ENCODE data around the gene GTF3C4. TPM values are rescaled to one million over a fixed set of nuclear protein-coding genes. Genes with fewer than 3 reads are reported as not detected.
"Not testable (repeated sequence)": the region's sequence is repeated elsewhere in the genome, so short reads cannot be mapped to it uniquely, and the experiment has no call there.

GTF3C4 gene
- total and polyA plus RNA-seq, 12 donors, result 1.9 to 18.5 (median 11.6) TPM

DNA sequence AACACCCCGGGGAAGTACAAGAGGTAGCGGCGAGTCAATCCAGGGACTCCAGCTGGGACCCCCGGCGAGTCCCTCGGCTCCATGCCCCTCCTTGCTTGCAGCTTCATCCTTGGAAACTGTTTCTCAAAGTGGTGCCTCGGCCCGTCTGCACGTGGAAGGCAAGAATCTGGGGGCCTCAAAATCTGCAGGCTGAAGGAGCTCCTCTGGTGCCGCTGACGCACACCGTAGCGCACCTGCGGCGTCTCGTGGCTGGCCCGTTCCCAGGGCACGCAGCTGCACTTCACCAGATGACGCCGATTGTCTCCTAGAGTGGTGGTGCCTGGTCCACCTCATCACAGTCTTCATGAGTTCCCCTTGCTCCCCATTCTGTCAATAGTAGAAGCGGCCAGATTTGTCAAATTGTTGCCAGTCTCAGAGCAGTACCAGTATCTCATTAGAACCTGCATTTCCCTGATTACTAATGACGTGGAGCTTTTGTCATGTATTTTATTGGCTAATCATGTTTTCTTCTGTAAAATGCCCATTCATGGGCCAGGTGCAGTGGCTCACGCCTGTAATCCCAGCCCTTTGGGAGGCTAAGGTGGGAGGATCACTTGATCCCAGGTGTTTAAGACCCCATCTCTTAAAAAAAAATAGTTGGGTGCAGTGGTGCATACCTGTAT is 38.6 kb downstream of the GTF3C4 start:
- TF ChIP-seq, protein P1, sequence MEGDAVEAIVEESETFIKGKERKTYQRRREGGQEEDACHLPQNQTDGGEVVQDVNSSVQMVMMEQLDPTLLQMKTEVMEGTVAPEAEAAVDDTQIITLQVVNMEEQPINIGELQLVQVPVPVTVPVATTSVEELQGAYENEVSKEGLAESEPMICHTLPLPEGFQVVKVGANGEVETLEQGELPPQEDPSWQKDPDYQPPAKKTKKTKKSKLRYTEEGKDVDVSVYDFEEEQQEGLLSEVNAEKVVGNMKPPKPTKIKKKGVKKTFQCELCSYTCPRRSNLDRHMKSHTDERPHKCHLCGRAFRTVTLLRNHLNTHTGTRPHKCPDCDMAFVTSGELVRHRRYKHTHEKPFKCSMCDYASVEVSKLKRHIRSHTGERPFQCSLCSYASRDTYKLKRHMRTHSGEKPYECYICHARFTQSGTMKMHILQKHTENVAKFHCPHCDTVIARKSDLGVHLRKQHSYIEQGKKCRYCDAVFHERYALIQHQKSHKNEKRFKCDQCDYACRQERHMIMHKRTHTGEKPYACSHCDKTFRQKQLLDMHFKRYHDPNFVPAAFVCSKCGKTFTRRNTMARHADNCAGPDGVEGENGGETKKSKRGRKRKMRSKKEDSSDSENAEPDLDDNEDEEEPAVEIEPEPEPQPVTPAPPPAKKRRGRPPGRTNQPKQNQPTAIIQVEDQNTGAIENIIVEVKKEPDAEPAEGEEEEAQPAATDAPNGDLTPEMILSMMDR (IDR thresholded peaks at IDR 0.05), result no peak
- TF ChIP-seq POLR2A (IDR thresholded peaks at IDR 0.05), result no peak
- no peak overlapping the region for H3K4me3 ChIP-seq
- no peaks in the 10 kb centered on the region for H3K9me3 ChIP-seq (replicated peaks in 1 of 3)
- H3K4me1 ChIP-seq (replicated peaks in 1 of 2), result no peaks in the 10 kb centered on the region
- no peaks in the 10 kb centered on the region for H3K36me3 ChIP-seq (replicated peaks in 1 of 2)
- H3K27me3 ChIP-seq, result no peaks in the 10 kb centered on the region
- no peak overlapping the region for H3K27ac ChIP-seq
- intact Hi-C loops (cut with DNase I), result no loop called here
- DNase-seq, result no peak
- 77 to 88% (median 86%) methylated on average over 18 to 23 of the region's 23 CpGs for WGBS, 4 donors

DNA sequence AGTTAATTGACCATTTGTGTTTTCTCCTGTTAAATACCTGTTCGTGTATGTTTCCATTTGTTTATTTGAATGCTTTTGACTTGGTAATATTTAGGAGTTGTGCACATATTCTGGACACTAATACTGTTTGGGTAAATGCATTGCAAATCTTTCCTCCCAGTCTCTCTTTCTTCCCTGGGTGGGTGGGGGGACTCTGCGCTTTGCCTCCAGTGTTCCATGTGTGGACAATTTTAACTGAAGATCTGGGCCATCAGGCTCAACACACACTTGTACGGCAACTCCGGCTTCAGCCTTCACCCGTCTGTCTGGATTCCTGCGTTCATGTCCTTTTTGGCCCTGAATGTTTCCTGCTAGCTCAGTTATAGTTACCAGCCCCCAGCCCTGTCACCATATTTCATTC is 40.1 kb downstream of the GTF3C4 start:
- intact Hi-C loops (cut with DNase I), result no loop called here
- H3K4me3 ChIP-seq, result no peak overlapping the region
- no peak overlapping the region for H3K27ac ChIP-seq
- DNase-seq, result no peak
- H3K27me3 ChIP-seq, result no peaks in the 10 kb centered on the region
- no peaks in the 10 kb centered on the region for H3K9me3 ChIP-seq (replicated peaks in 1 of 3)
- no peaks in the 10 kb centered on the region for H3K36me3 ChIP-seq (replicated peaks in 1 of 2)
- WGBS, 4 donors, result 67 to 80% (median 73%) methylated on average over 6 of the region's 6 CpGs
- no peaks in the 10 kb centered on the region for H3K4me1 ChIP-seq (replicated peaks in 1 of 2)
- TF ChIP-seq, protein P1 (IDR thresholded peaks at IDR 0.05), result no peak
- no peak for TF ChIP-seq POLR2A (IDR thresholded peaks at IDR 0.05)

DNA sequence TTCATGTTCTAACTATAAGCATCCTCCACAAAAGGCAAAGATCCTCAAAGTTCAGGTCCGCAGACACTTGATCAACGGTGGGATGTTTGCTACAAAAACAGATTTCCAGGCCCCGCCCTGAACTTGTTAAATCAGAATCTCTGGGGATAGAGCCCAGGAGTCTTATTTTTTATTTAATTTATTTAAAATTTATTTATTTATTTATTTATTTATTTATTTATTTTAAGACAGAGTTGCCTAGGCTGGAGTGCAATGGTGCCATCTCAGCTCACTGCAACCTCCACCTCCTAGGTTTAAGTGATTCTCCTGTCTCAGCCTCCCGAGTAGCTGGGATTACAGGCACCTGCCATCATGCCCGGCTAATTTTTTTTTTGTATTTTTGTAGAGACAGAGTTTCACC is 40.9 kb downstream of the GTF3C4 start:
- H3K9me3 ChIP-seq (replicated peaks in 1 of 3); H3K36me3 ChIP-seq (replicated peaks in 1 of 2); H3K4me3 ChIP-seq; H3K4me1 ChIP-seq (replicated peaks in 1 of 2); H3K27ac ChIP-seq; H3K27me3 ChIP-seq; intact Hi-C loops (cut with DNase I); DNase-seq: not testable (repeated sequence)
- 87 to 89% (median 88%) methylated on average over 5 of the region's 5 CpGs for WGBS, 4 donors

DNA sequence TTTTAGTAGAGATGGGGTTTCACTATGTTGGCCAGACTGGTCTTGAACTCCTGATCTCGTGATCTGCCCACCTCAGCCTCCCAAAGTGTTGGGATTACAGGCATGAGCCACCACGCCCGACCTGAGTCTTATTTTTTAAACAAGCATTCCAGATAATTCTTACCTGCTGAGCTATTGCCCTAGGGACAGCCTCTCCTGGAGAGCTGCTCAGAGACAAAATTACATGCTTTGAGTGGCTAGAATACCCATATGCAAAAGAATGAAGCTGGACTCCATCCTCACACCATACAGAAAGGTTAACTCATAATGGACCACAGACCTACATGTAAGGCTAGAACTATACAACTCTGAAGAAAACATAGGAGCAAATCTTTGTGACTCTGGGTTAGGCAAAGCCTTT is 41.6 kb downstream of the GTF3C4 start:
- H3K4me1 ChIP-seq (replicated peaks in 1 of 2), result no peaks in the 10 kb centered on the region
- no peaks in the 10 kb centered on the region for H3K27me3 ChIP-seq
- intact Hi-C loops (cut with DNase I), result no loop called here
- no peak for DNase-seq
- no peaks in the 10 kb centered on the region for H3K9me3 ChIP-seq (replicated peaks in 1 of 3)
- no peaks in the 10 kb centered on the region for H3K36me3 ChIP-seq (replicated peaks in 1 of 2)
- WGBS, 4 donors, result 80 to 91% (median 81%) methylated on average over 3 of the region's 3 CpGs
- no peak overlapping the region for H3K4me3 ChIP-seq
- no peak overlapping the region for H3K27ac ChIP-seq
- TF ChIP-seq, protein P1 (IDR thresholded peaks at IDR 0.05), result no peak
- no peak for TF ChIP-seq POLR2A (IDR thresholded peaks at IDR 0.05)

DNA sequence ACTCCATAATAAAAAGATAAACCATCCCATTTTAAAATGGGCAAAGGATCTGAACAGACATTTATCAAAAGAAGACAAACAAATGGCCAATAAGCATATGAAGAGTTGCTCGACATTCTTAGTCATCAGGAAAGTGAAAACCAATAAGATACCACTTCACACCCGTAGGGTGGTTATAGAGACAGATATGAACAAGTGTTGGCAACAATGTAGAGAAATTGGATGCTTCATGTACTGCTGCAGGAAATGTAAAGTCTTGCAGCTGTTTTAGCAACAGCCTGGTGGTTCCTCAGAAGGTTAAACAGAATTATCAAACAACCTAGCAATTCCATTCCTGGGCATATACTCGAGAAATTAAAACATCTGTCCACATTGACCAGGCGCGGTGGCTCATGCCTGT is 42.5 kb downstream of the GTF3C4 start:
- intact Hi-C loops (cut with DNase I), result no loop called here
- TF ChIP-seq, protein P1 (IDR thresholded peaks at IDR 0.05), result no peak
- no peak for TF ChIP-seq POLR2A (IDR thresholded peaks at IDR 0.05)

More for the DNA sequence above, 42.5 kb downstream of the GTF3C4 start:
- DNase-seq, result no peak
- H3K27me3 ChIP-seq, result no peaks in the 10 kb centered on the region
- no peak overlapping the region for H3K27ac ChIP-seq
- H3K4me3 ChIP-seq, result no peak overlapping the region
- no peaks in the 10 kb centered on the region for H3K36me3 ChIP-seq (replicated peaks in 1 of 2)
- no peaks in the 10 kb centered on the region for H3K4me1 ChIP-seq (replicated peaks in 1 of 2)
- no peaks in the 10 kb centered on the region for H3K9me3 ChIP-seq (replicated peaks in 1 of 3)
- WGBS, 4 donors, result 82 to 86% (median 84%) methylated on average over 5 of the region's 5 CpGs

Data from adrenal gland (tissue), 12 donors.